Measurements from ENCODE around the gene ATP8A1.
"Not testable (repeated sequence)": the region's sequence is repeated elsewhere in the genome, so short reads cannot be mapped to it uniquely, and the experiment has no call there.

Gene ATP8A1

DNA sequence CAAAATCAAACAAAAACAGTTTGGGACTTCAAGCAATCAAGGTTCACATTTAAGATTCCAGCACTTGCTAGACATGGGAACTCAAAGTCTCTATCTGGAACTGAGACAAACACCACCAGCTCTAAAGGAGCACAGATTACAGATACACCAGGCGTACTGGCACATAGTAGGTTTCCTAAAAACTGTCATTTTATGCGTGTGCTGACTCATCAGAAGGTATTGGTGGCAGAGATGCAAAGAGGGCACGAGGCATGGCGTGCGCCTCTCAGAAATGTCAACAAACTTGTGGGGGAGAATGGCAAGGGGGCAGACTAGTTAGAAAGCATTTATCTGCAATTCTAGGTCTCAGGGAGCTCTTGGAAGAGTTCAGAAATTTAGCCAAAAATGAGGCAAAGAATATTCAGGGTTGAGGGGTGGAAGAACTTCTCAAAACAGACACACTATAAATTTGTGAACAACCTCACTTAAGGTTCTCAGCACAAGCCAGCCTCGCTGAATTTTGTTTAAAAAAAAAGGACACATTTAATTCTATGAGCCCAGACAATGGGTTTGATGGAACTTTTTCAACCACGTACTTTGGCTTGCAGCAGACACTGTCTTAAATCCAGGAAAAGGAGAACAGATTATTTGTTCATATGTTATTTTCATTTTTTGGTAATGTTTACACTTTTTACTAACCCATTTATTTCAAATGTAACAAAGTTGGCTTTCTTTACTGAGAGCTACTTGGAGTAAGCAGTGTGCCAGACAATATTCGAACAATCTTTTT is 159.6 kb downstream of the ATP8A1 start:
- DNase-seq: no peak

DNA sequence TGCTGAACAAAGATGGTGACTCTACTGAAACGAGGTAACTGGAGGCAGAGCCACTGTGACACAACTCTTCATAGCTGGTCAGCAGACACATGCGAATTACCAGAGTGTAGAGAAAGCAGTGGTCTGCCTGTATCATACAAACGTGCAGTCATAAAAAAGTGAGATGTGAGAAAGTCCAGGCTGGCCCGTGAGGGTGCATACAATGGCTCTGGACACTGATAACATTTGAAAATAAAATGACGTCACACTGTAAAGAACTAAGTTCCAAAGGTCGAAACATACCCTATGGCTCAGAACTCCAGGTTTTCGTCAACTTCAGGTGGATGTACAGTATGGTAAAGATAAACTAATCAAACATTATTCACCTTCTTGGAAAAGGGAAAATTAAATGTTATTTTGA is 163.9 kb downstream of the ATP8A1 start:
- DNase-seq: no peak

DNA sequence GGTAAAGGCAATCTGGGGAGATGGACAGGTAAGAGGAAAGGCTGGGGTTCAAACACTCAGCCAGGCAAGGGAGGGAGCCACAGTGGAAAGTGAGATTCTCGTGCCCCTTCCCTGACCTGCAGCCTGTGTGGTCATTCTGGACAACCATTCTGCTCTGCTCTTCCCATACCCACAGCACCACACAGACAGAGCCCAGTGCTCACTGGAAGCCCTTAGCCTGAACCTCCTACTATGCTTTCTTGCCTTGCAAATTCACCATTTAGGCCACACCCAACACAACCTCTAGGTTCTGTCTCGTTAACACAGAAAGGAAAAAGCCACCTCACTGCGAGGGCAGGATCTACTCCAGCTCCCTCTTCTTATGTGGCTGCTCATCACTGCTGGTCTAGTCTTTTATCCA is 166.9 kb downstream of the ATP8A1 start:
- no peak for DNase-seq

DNA sequence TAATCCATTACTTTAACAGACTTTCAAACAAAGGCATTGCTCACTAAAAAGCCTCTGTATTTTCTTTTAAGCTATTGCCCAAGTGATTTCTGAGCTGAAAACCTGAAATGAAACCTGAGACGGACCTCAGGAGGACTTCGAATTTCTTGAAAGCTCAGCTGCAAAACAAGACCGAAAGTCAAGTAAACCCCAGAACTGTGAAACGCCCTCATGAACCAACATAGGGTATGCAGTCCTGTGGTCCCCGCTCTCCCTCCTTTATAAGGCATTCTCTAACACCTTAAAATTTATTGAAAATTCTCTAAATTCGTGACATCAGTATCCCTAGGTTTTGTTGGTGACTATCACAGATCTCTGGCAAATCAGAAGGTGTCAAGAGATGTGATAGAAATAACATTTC is 167.8 kb downstream of the ATP8A1 start:
- no peak for DNase-seq

DNA sequence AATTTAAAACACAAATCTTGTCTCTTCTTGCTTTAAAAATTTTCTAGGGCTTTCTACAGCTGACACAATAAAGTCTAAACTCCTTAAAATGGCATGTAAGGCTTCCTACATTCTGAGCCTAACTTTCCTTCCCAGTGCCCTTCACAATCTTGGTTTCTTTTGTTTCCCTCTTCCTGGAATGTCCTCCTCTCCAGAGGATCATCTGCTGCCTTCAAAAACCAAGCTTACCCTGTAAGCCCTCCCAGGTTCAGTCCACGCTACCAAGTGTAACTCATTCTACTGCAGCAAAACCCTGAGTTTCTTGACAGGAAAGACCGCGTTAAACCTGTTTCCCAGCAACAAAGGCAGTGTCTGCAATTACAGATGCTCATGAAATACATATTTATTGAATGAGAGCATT is 168.4 kb downstream of the ATP8A1 start:
- DNase-seq: no peak

DNA sequence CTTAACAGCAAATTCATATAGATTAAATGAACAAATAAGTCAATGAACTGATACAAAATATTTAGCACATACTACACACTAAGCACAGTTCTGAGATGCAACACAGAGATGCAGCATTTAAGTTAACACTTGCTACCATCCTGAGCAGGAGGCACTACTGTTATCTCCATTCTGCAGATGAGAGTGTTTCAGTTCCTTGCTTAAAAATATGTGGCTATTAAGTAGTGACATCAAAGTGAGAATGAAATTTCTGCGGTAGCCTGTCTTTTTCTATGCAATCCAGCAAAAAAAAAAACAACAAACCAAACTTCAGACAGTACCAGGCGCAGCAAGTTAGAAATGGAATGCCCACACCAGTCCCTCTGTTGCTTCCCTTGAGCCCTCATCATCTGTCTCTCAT is 168.8 kb downstream of the ATP8A1 start:
- no peak for DNase-seq

DNA sequence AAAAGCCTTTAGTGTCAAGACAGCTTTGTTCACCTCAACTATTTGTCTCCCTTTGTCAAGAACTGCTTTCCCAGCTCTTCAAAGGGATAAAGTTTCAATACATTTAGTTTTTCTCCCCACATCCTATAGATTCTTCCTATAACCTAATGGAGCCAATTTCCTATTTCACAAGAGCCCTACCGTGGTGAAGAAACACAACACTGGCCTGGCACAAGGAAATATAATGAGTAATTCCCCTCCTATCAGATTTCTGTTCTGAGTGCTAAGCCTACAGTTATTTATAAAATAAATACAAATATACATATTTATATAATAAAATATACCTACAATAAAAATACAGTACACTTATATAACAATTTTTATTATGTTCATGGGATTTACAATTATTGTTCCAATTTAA is 169.7 kb downstream of the ATP8A1 start:
- DNase-seq: no peak

DNA sequence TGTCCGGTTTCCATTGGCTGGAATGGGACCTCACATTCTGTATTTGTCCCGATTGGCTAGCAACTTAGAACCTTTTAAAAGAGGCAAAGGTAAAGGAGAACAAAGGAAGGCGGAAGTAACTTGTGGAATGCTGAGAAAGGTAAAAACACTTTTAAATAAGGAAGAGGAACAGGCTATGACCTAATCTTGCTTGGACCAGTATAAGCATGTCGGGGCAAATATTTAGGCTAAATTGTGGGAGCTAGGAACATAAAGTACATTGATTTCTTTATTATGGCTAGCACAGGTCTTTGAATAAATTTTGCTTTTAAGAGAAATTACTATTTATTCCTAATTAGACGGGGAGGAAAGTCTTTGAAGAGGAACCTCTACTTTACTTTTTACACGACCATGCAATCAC is 170.7 kb downstream of the ATP8A1 start:
- not testable (repeated sequence) for DNase-seq

DNA sequence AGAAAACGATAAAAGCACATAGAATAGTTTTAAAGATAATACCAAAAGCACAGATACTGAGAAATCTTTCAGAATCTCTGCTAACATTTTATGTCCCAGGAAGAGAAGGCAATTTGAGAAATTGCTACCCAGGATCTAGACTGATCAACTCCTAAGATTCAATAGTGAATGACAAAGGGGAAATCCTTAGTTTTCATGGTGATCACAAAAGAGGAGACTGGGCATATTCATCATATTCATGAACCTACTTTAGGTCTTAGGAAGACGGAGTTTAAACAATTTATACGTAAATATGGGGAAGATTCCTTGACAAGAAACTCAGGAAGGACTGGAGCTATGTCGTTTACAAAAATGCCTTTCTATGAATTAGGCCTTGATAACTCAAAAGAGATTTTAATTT is 172.3 kb downstream of the ATP8A1 start:
- no peak for DNase-seq

DNA sequence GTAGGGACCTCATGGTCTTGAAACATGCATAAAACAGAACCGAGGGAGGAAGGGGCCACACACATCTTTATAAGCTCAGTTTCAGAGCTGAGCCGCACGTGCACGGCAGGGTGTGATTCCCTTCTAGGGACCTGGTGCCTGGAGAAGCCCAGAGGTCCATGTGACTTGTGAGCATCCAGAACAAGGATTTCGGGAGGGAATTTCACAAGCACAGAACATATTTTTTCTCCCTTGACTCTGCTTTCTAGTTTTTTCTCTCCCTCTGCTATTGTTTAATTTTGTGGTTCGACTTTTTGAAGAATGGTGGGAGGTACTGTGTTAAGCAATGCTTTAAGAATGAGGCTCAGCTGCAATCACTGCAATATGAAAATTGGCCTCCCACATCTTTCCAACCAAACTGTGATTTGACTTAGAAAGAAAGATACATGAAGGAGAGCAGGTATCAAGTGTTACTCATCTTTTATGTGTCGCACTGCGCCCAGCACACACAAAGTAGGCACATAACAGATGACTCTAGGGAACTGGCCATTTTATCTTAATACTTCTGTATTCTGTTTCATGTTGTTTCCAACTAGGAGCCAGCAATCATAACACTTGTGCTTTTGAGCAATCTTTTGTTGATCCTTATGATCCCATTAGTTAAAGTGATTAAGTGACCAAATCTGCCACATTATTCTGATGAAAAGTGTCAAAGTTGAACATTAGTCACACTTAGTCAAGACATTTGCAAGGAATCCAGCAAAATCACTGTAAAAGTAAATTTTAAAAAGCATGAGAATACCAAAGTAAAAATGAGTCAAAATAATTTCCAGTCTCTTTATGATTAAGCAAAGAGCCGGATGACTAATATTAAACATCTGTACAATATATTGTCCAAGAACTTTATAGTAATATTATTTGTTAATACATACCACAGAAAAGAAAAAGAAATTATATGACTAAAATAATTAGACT is 173.2 kb downstream of the ATP8A1 start:
- no peak for DNase-seq

DNA sequence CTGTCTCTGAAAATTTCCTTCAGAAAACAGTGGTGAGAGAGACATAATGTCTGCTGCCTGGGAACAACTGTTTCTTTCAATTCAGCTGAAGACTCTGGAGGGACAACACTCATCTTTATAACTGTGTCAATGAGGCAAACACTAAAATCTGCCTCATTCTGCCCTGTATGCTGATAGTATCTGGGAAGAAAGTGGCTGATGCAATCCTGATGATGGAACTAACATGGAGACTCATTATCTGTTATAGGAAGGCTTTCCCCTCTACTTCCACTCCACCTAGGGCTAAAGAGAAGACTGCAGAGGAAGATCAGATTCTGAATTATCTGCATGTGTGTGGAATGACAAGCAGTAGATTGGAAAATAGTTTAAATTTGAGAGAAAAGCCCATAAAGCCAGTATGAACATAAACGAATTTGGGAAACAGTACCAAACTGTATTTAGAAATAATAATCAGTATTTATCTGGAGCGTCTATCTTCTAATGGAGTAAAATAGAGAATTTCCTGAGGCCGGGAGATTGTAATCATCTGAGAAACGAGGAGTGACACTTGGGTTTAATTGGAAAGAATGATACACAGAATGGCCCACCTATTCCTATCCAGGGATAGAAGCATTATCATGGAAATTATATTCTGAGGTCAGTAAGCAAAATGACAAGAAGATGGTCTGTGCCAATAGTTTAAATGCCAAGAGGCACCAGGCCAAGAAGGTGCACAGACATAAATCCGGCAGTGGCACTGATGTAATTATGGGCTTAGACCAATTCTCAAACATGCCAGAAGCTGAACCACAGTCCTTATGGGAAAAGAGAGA is 174.2 kb downstream of the ATP8A1 start:
- no peak for DNase-seq

DNA sequence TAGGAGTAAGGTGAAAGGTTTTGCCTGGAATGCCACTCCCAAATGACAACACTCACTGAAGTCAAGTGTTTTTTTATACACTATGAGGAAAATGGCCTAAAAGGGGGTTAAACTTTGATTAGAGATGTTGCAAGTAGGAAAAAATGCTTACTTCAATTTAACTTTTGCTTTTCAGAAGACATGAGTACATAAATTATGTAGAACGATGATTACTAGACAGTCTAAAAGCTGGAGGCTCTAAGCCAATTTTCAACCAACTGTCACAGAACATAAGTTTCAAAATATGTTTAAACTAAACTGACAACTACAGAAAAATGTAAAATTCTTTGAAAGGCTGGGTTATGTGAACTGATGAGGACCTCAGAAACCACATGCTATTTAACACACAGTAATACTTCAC is 176.2 kb downstream of the ATP8A1 start:
- DNase-seq: no peak

DNA sequence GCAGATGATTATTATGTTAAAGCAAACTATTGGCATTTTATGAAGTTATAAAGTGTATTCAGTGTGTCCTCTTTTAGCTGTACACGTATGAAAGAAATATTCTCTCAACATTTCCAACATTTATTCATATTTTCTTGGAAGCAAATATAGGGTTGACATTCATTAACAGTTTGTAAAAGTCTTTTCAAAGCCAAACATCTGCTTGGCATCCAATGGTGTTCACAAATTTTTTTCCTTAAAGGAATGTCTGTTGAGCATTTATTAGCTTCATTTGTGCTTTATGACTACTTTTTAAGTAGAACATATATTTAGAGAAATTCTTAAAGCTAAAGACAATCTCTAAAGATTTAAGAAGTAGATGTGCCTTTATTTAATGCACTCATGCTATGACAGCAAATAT is 176.6 kb downstream of the ATP8A1 start:
- no peak for DNase-seq

DNA sequence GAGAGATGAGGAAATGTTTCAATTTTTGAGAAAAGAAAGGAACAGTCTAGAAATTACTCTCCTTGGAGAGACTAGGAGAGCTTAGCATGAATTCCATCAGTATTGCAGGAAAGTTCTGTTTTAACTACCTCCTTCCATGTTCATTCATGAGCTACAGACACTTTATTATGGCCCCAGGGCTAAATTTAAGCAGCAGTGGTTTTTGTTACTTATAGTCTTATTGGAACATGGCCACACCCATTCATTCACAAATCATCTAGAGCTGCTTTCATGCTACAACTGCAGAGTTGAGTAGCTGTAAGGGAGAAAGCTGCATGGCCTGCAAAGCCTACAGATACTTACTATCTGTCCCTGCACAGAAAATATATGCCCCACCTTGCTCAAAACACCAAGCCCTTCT is 178.0 kb downstream of the ATP8A1 start:
- no peak for DNase-seq

DNA sequence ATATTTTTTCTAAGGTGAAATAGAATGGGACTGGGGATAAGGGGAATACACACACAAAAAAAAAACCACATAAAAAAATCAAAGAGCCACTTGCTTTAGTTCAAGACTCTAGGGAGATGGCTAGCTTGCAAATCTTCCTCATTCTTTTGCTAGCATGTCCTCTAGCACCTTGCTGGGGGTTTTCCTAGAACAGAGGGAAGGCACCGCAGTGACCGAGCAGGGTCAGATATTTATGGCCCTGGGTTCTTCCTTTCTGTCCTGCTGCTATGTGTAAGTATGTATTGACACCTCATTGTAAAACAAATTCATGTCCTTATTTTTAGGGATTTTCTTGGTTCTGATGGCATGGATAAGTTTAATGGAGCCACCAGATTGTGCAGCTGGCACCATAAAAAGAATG is 178.4 kb downstream of the ATP8A1 start:
- DNase-seq: no peak

DNA sequence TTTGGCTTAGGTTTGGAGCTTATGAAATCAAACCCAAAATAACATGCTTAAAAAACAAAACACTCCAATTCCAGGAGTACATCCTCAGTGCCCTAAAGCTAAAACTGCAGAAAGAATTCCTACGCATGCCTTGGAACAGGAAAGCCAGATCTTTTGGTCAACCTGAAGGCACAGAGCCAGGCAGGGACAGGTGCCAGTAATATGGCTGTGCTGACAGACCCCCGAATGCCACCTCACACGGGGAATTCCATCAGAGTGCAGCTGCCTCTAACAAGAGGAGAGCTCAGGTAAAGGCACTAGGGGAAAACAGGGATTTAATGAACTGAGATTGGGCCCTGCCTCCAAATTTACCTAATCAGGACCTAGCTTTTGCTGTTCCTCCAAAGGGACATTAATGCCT is 182.5 kb downstream of the ATP8A1 start:
- no peak for DNase-seq

DNA sequence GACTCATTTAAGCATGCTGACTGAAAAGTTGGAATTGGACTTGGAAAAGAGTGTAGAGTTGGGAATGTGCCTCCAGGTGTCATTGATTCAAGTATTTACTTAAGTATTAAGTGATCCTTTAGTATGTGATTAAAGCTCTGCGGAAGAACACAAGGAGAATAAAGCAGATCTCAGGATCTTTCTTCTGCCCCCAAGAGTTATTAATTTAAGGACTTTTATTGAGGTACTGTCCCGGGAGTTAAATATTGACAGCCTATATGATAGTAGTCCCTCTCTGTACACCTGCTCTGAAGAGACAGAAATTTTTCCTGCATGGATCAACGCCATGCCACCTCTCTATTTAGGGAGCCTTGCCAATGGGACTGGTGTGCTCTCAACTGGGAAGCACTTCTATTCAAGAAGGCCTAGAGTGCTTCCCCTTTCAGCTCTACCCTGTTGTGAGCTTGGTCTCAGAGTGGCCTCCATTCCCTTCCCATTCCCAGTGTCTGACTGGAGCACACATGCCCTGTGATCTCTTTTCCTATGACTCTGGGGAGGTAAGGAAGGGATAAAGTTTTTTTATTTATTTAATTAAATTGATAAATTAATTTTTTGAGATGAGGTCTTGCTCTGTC is 183.7 kb downstream of the ATP8A1 start:
- no peak for DNase-seq

DNA sequence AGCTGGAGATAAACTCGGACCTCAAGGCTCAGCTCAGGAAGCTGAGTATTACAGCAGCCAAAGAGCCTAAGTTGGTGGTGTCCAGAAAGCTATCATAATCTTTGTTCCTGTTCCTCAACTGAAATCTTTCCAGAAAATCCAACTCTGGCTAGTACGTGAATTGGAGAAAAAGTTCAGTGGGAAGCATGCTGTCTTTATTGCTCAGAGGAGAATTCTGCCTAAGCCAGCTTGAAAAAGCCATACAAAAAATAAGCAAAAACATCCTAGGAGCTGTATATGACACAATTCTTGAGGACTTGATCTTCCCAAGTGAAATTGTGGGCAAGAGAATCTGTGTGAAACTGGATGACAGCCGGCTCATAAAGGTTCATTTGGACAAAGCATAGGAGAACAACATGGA is 185.0 kb downstream of the ATP8A1 start:
- DNase-seq: no peak

DNA sequence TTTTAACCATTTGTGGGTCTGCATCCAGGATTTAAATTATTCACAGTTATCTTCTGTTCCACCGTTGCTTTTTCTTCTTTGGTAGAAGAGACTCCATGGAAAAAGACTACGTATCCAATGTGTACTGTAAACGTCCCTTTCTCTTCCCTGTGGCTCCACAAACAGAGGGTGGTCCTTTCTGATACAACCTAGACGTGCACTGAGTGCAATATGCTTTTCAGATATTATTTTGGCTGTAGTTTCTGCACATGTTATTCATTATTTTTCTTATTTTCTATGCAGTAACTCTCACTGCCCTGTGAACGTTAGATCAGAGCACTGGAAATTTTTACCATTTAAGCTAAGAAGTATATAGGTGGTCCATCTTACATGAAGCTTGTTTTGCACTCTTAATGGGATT is 186.9 kb downstream of the ATP8A1 start:
- no peak for DNase-seq

DNA sequence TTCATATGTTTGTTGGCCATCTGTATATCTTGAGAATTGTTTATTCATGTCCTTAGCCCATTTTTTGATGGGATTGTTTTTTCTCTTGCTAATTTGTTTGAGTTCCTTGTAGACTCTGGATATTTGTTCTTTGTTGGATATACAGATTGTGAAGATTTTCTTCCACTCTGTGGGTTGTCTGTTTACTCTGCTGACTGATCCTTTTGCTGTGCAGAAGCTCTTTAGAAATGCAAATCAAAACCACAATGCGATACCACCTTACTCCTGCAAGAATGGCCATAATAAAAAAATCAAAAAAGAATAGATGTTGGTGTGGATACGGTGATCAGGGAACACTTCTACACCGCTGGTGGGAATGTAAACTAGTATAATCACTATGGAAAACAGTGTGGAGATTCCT is 189.1 kb downstream of the ATP8A1 start:
- DNase-seq: not testable (repeated sequence)

DNA sequence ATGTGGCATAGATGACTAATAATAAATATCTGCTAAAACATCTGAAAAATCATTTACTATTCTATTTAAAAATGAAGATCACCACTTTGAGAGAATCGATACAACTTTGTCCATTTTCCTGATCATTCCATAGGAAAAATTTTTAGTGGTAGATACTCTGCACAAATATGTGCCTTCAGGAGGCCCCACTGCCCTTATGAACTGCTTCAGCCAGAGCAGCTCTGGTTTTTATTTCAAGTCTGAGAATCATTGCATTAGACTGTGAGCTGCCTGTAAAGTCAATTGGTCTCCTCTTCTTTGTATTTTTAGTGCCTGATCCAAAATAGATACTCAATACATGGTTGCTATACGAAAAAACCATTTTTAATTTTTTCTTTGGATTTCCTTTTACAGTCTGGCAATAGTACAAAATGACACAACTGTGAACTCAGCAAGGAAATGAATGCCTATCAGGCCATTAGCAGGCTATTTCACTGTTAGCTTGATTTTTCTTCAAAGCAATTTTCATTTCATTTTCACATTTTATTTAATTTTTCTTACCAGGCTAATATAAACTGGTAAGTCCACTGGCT is 190.5 kb downstream of the ATP8A1 start:
- no peak for DNase-seq

DNA sequence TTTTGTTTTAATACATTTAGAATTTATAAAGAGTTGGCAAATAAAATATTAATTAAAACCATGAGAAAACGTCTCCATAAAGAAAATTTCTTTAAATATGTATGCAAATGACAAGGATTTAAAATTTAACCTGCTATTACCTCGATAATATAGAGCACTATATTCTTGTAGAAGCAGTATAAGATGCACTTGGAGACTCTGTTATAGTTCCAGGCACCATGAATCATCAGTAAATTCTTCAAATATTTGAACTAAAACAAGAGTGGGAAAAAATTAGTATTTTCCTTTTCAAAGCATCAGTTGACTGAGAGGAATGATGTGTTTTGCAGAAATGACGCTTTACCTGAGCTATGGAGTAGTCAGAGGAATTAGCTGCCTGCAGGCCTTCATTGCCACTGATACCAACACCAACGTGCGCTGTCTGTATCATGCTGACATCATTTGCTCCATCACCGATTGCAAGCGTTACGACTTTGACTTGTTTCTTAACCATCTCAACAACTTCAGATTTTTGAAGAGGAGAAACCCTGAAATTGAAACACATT is 192.3 kb downstream of the ATP8A1 start:
- DNase-seq: no peak

Measured in CD4-positive, alpha-beta T cell treated with Interleukin-10 for 1 hour (primary cell).